Measurements from ENCODE around the gene SH3RF1. TPM values are rescaled to one million over a fixed set of nuclear protein-coding genes. Genes with fewer than 3 reads are reported as not detected.
"Not testable (repeated sequence)": the region's sequence is repeated elsewhere in the genome, so short reads cannot be mapped to it uniquely, and the experiment has no call there.

The SH3RF1 gene
- total and polyA plus RNA-seq, 2 of the 8 experiments (the other 6 are each of a cell fraction or from before 2014, with no cell fraction given) = 6.9 to 15.1 TPM

DNA sequence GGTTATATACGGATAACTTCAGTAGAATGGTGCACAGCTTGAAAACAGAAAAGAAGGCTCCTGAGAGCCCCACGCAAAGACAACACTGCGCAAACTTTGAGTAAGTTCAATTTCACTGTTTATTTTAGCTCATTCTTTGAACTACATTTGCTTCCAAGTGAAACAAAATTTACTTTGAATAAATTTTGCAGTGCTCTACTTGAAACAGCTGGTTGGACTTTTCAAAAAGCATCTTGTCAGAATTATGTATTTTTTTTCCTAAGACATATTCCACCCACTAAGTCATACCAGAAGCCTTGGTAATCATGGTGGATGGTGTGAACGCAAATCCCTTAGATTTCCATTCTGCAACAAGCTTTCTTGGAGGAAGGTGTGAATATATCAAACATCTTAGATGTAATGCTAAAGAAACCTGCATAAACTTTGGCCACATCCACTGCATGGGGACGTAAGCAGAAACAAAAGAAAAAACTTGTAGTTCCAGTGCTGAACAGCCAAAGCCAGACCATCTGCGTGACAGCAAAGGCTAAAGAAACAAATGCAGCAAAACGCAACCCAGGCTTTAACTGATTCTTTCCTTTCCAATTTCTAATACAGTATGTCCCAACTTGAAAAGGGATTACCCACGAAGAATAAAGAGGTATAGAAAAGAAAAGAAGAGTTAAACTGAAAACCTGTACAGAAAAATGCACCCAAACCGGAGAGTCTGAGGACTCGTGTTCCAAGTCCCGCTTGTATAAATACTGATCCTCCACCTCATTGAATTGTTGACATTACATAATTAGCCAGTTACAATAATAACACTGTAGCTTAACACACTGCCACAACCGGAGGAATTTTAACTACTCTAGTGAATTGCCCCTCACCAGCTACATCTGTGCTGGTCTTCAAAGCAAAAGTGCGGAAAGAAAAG is 90.9 kb downstream of the SH3RF1 start (continued):
- TF ChIP-seq POU5F1 (IDR thresholded peaks at IDR 0.05; ENCODE audit: low read depth, low read length) (no peak), CREB1 (IDR thresholded peaks at IDR 0.05) (no peak), FOSL1 (IDR thresholded peaks at IDR 0.05; ENCODE audit: insufficient read depth, low read depth, low read length) (no peak), HDAC6 (IDR thresholded peaks at IDR 0.05; ENCODE audit: low read depth, low read length) (no peak), SRF (IDR thresholded peaks at IDR 0.05; ENCODE audit: low read depth, low read length) (no peak)

DNA sequence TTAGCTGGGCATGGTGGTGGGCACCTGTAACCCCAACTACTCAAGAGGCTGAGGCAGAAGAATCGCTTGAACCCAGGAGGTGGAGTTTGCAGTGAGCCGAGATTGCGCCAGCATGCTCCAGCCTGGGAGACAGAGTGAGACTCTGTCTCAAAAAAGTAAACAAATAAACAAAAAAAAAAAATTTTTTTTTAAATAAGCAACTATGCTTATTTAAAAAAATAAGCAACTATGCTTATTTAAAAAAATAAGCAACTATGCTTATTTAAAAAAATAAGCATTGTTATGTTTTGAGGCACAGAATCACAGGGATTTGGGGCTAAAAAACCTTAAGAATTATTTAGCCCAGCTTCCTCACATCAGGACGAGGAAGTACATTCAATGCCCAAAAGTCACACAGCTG is 92.7 kb downstream of the SH3RF1 start:
- H3K27me3 ChIP-seq (replicated peaks in 1 of 4; ENCODE audit: control insufficient read depth in 3 of 4, extremely low read depth in 1 of 4, insufficient read depth in 3 of 4, low read length in 3 of 4); H3K4me1 ChIP-seq (replicated peaks in 1 of 4; ENCODE audit: control insufficient read depth in 3 of 4, insufficient read depth in 4 of 4, low read length in 3 of 4); H3K56ac ChIP-seq (replicated peaks; ENCODE audit: insufficient read length, low read depth, low read length); H2BK120ac ChIP-seq (replicated peaks; ENCODE audit: low read depth, low read length); H3K36me3 ChIP-seq (ENCODE audit: control insufficient read depth in 2 of 4, insufficient read depth in 4 of 4, low read length in 3 of 4); H2BK20ac ChIP-seq (ENCODE audit: low read length); POLR2A ChIA-PET (ENCODE audit: partially characterized antibody); H2BK5ac ChIP-seq (ENCODE audit: low read depth, low read length); H3K9ac ChIP-seq (replicated peaks in 1 of 4; ENCODE audit: extremely low read depth in 1 of 4, low read depth in 3 of 4, low read length in 3 of 4); H3K23ac ChIP-seq (ENCODE audit: insufficient read length); H3K18ac ChIP-seq (ENCODE audit: extremely low read depth, low read length); H2BK12ac ChIP-seq (ENCODE audit: low read depth, low read length); H3K79me1 ChIP-seq (ENCODE audit: low read depth, low read length); H2AK5ac ChIP-seq (ENCODE audit: low read depth, low read length); H4K5ac ChIP-seq (ENCODE audit: insufficient read length, low read depth, low read length); H2AFZ ChIP-seq (ENCODE audit: low read length); H3K4me2 ChIP-seq (ENCODE audit: insufficient read depth in 1 of 2, low read depth in 2 of 2, low read length in 2 of 2); H3K4ac ChIP-seq (replicated peaks; ENCODE audit: insufficient read length, low read depth, low read length); H2BK15ac ChIP-seq (ENCODE audit: low read length); H4K20me1 ChIP-seq (replicated peaks in 1 of 2; ENCODE audit: control insufficient read depth in 1 of 2, insufficient read depth in 2 of 2, low read length in 2 of 2); H3K27ac ChIP-seq (ENCODE audit: low read depth, low read length); H4K91ac ChIP-seq (replicated peaks; ENCODE audit: insufficient read length, low read length); H3K23me2 ChIP-seq (ENCODE audit: low read depth, low read length); H4K8ac ChIP-seq (ENCODE audit: extremely low read depth, insufficient read depth, low read length); DNase-seq (ENCODE audit: low read depth in 1 of 2, low spot score in 2 of 2); H3K14ac ChIP-seq (ENCODE audit: insufficient read length); H3K9me3 ChIP-seq (ENCODE audit: insufficient read depth in 2 of 2, low read depth in 1 of 2, low read length in 1 of 2); H3K79me2 ChIP-seq (ENCODE audit: control insufficient read depth in 1 of 2, insufficient read depth in 2 of 2, low read length in 2 of 2); FAIRE-seq; H3K4me3 ChIP-seq (ENCODE audit: extremely low read depth in 1 of 4, insufficient read depth in 2 of 4, low read depth in 3 of 4, low read length in 4 of 4): not testable (repeated sequence)
- CTCF ChIA-PET (ENCODE audit: partially characterized antibody) = interaction anchor here (0.8 kb wide), 1 partner anchor 9 kb away, joined by 3 read pairs; no protein-coding TSS in a partner anchor
- WGBS, 2 experiments (ENCODE audit: extremely low coverage in 1 of 2, insufficient coverage in 1 of 2, insufficient read length in 1 of 2, insufficient replicate concordance in 2 of 2, low coverage in 1 of 2, low lambda C conversion rate in 2 of 2, missing lambda C conversion rate in 1 of 2) = 85% methylated on average over 4 of the region's 4 CpGs; no CpG with 5 or more reads in 1 of the 2 experiments
